ENCODE measurements around the gene UQCC2. TPM values are rescaled to one million over a fixed set of nuclear protein-coding genes. Genes with fewer than 3 reads are reported as not detected.

UQCC2 gene
- total RNA-seq, 1 donor from 2014 or later = 77.6 TPM

DNA sequence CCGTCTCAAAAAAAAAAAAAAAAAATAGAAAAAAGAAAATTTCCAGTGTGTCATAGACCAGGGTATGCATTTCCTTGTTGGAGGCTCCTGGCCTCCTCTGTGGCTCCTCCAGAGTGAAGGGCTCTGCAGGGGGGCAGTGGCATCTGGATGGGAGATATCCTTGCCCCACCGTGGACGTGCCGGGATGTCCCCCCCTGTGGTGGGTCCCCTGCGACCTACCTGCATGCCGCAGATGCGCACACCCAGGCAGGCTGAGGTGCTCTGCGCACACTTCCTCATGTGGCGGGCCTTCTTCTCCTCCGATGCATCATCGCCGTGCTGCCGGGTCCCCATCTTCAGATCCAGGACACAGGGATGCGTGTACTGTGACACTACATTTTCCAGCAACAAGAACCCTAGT is 13.7 kb upstream of the UQCC2 start:
- no peak for ATAC-seq

DNA sequence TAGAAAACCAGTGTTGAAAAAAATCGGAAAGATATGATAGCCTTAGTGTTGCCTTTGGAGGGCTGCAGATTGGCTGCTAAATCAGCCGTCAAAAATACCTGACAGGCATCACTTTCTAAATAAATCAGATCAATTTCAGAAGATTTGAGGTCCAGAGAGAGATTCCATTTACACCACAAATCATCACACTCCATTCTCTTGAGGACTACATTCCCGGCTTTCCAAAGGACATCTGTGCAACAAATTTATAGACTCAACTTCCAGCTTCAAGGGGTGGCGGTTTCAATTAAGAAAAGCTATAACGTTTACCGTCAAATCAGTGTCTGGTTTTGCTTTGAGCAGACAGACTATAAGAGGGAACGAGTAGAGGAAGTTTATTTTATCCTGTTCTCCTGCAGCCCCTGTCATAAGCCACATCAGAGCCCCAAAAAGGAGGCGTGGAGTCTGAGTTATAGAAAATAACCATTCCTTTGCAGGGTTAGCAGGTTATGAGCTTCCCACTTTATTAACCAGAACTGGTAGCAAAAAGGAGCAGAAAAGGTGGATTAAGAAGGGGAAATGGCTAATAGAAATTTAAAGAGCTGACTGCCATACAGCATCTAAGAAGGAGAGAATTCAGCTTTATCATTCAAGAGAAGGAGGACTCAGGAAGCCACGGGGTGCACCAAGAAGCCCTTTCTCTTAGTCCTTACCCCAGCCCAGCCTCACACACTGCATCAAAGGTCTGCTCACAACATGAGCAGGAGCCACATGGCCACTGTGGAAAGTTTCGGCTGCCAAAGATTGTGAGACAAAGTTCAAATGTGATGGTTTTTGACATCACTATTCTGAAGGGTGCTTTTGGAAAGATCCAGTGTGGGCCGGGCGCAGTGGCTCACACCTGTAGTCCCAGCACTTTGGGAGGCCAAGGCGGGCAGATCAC is 12.9 kb upstream of the UQCC2 start:
- no peak for ATAC-seq

DNA sequence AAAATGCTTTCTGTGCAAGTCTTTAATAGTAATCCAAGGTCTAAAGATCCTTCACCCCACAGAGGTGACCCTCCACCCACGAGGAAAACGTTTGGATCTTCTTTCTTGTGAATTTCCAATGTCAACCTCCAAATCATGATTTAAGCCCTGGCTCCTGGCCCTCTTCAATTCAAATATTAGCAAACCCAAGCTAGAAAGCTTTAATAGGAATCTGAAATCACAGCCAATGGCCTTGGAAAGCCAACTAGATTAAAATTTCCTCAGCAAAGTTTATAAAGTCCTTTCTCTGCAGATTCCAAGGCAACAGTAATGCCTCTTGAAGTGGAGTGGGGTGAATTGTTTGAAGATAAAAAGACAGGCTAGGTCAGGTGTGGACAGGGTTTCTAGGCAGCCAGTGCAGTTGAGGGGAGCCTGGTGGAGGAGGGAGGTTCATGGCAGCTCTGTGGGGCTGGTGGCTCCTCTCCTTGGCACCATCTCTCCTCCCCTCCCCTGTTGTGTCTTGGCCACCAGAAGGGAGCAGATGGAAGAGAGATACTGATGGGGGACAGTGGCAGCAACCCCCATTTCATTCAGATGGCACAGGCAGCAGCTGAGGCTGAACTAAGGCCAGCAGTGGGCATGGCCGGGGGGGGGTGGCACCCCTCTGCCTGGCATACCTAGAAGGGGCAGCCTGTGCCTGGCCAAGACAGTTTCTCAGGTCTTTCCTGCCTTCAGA is 12.0 kb upstream of the UQCC2 start:
- no peak for ATAC-seq

DNA sequence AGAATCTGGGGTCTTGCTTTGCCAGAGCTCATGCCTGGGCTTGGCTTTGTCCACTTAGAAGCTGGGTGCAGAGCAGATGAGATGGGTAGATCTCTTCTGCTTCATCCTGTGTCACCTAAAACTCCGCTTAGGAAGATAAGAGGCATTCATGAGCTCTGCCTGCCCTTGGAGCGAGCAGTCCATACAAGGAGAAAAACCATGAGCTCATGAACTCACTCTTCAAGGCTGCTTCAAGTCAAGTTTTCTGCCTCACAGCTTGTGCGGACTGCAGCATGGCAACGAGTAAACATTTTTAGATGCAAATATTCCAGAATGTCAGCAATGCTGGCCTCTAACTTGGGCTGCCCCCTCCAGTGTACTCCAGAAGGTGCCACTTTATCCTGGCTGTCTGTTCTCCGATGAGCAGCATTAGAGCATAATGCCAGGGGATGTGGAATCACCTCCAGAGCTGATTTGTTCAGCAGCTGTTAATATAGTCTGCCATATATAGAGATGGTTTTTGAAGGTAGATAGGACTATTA is 10.7 kb upstream of the UQCC2 start:
- ATAC-seq = no peak

DNA sequence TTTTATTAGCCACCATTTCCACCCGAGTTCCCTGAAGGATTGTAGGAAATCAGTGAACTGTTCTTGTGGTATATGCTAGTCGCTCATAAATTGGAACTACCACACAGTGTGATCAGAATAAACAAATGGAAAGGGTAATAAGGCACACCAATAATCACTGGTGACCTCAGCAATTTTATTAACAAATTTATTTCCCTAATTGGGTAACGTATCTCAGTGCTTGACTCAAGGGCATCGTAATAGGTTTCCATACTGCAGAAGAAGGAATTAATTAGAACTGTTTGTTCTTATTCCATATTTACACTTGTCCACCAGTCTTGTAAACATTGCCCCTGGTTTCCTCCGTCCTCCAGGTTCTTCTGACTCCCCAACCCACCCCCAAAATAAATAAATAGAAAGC is 10.0 kb upstream of the UQCC2 start:
- ATAC-seq = no peak

DNA sequence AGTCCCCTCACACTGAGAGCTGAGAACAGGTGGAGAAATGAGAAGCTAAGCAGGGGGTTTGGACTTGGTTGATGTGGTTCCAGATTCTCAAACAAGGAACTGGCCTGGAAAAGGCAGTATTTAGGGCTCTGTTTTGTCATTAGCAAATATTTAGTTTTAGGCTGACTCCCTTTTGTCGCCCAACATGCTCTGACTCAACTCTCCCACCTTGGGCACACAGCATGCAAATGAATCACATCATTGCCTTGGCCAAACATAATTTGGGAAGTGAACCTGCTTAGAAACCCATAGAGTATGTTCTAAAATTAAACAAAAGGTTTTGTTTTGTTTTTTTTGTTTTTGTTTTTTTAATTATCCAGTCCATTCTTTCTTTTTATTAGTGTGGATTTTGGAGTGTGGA is 9.5 kb upstream of the UQCC2 start:
- peak; percentile 23 for ATAC-seq

DNA sequence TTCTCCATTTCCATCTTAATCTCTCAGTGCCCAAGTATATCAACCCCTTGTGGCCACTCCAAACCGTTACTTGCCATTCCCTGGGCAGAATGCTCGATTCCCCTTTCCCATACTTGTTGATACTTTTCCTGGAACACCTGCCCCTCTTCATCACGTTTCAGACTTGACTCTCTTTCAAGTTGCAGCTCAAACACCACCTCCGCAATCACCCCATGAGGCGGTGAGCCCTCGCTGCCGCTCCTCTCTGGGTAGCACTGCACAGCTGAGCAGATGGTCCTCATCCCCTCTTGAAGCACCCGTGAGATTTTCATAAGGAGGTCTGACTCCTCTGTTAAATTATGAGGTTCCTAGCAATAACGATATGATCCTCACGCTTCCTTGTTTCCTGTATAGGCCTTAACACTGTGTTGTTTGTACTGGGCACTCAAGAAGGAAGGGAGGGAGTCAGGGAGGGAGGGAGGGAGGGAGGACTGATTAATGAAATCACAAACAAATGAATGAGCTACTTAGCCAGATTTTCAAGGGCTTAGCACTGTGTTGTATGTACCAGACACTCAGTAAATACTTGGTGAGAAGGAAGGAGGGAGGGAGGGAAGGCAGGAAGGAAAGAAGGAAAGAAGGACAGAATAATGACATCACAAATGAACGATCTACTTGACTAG is 8.0 kb upstream of the UQCC2 start:
- ATAC-seq = peak; percentile 52

DNA sequence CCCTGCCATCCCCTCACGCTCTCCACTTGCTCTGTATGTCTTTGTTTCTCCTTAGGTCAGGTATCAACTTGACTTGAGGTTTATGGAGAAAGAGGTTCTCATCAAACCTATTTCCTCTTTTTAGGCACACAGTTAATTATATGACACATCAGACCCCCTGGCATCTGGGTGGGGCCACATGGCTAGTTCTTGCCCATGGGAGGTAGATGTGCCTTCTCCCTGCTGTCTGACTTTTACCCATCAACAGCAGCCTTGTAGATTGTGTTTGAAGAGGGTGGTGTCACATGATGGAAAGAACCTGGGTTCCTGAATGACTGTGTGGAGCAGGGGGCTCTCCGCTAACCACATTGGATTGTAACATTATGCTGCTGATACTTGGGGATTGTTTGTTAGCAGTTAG is 7.2 kb upstream of the UQCC2 start:
- ATAC-seq = peak; percentile 4

DNA sequence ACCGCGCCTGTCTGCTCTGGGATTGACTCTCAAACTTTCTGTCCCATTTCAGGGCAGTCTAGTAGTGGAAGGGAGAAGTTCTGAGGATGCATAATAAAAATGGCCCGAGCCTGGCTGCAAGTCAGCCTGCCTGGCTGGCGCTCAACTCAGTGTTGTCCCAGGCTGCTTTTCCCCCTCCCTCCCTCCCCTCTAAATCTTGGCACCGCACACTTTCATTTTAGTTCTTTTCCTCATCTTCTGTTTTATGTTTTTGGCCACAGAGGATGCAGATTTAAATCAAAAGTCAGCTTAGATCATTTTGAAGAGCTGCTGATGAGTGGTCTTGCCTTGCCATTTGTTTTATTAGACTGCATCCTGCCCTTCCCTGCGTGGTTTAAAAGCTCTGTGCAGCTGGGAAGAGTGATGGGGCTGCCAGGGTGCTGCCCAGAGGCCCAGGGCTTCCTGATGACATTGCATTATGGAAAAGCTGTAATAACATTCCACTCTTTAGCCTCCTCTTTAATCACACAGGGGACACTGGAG is 6.5 kb upstream of the UQCC2 start:
- ATAC-seq = no peak

DNA sequence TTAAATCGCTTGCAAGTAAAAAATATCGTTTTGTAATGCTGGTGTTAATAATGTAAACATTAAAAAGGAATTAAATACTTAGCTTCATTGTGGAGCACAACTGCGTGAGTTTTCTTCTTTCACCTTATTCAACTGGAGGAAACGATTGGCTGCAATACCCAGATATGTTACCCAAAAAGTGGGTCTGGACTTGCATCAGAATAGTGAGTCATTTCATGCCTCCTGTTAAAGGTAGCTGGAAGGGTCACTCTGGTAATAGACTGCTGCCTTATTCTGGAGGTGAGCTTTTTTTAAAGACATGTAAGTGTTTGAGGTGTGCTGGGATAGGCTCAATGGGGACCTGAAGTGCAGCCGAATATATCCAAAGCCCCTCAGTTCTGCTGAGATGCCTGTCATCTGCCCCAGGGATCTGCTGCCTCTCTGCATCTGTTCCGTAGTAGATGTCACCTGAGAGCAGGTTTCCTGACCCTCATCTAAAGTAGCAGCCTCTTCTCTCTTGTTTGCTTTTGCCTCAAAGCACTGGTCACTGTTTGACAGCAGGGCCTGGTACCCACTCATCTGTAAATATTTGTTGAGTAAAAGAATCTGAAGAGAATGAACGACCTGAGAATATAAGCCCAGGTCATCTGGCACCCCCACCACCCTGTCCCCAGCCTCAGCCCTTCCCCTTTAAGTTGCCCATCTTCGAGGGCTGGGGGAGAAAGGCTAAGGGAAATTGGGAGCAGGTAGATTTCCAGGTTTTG is 5.6 kb upstream of the UQCC2 start:
- peak; percentile 26 for ATAC-seq

DNA sequence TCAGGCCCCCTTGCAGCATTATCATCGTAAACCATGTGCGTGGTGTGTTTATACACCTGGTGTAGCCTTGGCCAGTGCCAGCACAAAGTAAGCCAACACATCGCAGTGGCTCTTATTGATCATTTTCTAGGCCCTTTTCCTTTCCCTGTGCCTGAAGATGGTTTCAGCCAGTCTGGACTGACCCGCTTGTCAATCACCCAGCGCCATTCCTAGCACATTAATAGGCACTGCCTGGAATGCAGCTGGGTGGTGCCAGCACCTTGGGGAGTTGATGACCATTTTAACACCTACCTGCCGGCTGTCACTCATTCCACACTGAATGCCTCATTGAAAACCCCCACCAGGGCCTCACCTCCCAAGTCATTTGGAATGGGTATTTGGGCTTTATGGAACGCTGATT is 4.9 kb upstream of the UQCC2 start:
- ATAC-seq = peak; percentile 71

DNA sequence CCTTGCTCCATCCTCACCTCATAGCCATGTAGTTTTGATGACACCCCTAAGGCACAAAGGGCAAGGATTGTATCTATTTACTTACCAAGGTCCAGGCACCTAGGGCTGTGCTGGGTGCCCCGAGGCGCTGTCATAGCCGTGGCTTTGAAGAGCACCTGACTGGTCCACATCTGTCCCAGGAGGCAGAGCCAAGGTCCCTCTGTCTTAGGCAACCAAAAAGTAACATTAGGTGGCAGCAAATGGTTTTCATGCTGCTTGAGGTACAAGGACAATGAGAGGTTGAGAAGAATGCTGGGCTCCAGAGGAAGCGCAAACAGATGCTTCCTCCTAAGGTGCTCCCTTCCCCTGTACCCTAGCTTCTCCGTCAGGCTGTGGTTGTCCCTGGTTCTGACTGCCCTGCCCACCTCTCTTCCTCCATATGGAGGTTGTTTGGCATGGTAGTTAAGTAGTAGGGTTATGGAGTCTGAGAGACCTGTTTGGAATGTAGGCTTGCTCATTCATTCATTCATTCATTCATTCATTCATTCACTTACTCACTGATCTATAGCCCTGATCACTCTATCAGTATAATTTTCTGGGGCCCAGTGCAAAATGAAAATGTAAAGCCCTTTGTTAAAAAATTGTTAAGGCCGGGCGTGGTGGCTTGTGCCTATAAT is 3.0 kb upstream of the UQCC2 start:
- ATAC-seq = no peak

DNA sequence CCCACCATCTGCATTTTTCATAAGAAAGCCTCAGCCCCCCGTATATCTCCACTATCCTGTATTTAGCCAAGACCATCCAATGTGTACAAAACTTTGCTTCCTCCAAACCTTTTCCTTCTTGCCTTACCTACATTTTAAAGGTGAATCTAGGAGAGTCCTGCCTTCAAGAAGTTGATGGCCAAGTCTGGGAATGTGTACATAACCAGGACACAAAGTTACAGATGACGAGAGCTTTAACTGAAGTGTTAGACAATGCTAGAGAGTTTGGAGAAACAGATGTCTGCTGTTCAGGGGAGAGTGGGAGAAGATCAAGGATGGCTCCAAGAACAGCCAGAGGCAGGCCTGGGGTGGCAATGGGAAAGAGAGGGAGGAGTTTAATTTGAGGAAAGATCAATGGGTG is 2.3 kb upstream of the UQCC2 start:
- no peak for ATAC-seq

DNA sequence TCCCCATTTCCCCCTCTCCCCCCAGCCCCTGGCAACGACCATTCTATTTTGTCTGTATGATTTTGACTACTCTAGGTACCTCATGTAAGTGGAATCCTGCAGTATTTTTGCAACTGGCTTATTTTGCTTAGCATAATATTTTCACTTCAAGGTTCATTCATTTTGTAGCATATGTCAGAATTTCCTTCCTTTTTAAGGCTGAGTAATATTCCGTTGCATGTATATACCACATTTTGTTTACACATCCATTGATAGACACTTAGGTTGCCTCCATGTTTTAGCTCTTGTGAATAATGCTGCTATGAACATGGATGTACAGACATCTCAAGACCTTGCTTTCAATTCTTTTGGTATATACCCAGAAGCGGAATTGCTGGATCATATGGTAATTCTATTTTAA is 1.4 kb upstream of the UQCC2 start:
- no peak for ATAC-seq

DNA sequence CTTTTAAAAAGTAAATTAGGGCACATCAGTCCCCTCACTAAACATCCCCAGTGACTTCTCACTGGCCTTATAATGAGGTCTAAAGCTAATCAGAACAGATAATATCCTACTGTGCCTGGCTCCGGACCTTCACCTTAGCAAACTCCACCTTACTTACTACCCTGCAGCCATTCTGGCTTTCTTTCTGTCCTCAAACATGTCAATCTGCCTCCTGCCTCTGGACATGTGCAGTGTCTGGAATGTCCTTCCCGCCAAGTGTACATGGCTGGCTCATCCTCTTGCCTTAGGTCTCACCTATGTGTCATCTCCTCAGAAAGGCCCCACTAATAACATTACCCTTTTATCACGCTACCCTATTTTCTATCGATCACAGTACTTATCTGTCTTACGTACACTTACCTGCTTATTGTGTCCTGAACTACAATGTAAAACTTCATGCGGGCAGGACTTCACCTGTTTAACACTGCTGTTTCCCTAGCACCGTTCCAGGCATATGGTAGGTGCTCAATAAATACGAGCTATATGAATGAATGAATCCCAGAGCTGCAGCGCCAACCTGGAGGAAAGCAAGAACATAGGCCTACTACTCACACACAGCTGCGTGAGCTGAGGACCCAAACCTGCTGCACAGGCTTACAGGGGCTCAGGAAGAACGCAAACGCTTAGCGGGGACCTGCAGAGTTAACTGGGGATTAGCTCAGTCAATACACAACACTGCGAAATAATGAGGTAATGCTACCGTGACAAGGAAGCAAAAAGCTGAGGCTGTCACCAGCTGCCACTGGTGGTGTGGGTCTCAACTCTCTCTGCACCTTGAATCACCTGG is 991 bp downstream of the UQCC2 start:
- peak; percentile 36 for ATAC-seq

DNA sequence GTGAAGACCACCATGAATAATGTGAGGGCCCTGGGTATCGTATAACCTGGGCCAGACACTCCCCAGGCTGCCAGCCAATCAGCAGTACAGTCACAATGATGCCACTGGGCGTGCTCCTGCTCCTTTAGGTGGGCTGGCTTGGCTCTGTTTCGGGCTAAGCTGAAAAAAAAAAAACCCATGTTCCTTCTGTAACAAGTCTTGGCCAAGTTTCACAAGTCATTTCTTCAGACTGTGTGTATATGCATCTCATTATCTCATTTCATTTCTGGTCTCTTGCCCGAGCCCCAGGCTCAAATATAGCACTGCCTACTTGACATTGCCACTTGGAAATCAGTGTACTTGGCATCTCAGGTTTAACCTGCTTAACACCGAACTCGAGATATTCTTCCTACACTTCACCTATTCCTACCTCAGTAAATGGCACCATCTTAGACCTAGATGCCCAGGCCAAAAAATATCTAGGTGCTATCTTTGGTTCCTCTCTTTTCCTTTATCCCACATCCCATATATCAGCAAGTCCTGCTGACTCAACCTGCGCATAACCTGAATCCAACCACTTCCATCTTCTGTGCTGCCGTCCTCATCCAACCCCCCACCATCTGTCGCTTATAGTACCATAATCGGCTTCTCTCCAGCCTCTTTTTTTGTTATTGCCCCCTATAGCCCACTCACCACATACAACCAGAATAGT is 1.8 kb downstream of the UQCC2 start:
- ATAC-seq = peak; percentile 4

DNA sequence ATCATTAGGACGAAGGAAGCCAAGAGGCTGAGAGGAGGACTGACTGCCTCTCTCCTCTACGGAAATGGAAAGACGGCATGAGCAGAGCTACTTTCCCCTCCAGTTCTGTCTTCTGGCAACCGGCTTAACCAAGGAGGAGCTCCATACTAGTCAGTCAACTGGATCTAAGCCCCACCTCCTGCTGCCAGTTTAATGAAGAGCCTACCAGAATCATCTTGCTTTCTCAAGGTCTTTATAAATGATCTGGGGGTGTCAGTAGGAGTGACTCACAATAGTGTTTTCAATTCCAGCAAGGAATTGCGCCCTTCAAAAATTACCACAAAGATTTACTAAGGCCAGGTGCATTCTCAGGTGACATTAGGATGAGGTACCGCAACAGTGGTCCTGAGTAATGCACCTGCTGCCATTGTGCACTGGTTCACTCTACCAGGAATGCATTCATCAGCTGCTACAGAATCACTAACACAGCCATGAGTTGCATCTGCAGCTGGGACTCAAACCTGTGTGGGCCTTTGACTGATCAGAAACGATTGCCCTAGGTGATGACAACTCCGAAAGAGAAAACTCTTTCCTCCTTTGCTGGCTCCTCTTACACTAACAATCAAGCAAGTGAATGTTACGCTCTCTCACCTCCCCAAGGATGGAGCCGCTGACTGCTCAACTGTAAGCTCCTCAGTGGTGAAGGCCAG is 2.8 kb downstream of the UQCC2 start:
- no peak for ATAC-seq

DNA sequence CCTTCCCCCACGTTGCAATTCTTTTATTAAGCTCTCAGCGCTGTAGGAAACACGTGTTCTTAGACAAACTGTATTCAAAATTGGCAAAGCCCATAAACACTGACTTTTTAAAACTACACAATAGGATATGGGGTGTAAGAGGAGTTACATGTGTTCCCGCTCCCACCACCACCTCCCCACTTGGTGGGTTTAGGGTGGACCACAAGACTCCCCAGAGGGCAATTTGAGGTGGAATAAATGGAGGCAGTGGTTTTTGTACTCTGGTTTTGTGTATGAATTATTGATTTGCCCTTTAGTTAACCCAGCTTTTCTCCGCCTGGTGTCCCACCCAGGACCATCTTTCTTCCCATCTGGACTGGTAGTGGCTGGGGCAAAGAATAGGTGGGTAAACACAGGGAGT is 3.7 kb downstream of the UQCC2 start:
- ATAC-seq = no peak

DNA sequence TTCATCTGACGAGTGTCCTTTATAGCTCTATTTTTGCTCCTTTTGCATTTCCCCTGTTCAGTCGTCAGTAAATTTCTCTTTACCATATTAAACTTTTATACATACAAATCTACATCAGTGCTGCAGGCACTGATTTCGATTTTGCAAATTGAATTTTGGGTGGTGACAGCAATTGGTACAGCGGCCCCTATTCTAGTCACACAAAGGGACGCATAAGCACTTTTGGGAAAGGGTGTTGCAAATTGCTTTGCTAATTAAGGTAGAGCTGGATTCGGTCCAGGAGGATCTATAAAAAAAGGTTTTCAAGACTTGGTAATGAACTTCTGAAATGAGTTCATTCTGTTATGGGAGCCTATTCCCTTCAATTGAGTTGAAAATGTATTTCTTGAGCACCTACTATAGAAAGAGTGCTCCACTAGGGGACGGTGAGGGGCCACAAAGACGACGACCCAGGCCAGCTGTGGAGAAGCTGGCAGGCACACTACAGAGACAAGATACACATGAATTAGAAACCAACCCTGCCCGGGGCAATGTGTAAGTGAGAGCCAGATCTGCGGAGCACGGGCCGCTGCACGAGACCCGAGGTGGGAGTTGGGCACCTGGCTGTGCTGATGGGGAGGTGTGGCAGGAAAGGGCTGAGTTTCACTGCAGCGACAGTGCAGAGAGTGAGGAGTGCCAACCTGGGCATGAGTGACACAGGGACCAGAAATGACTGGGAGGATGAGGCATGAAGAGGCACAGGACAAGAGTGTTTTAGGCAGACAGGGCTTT is 5.4 kb downstream of the UQCC2 start:
- ATAC-seq = no peak
